Activated CD4-positive, alpha-beta T cell treated with anti-CD3 and anti-CD28 coated beads, Interleukin-2, amount 50 U/mL, for 1 hour (primary cell): ENCODE data around the gene MIEN1.
A peak's percentile ranks its signal among the peaks of the same experiment; 100 is the strongest.

Experiments
- DNase-seq: peaks from one replicate; pipeline ENCODE4 v3.0.0-alpha.2; 2020

MIEN1 gene

GRCh38 chr17:39696731-39697130, 33.6 kb downstream of the MIEN1 start:
- no peak for DNase-seq

GRCh38 chr17:39695089-39695474, 35.2 kb downstream of the MIEN1 start:
- DNase-seq, result no peak

- no peak for DNase-seq
Observed at GRCh38 chr17:39694593-39694992, 35.7 kb downstream of the MIEN1 start.

GRCh38 chr17:39688945-39689344, 41.4 kb downstream of the MIEN1 start:
- DNase-seq, result no peak

- DNase-seq, result no peak
Observed at GRCh38 chr17:39688475-39688835, 41.9 kb downstream of the MIEN1 start.

- DNase-seq, result peak; percentile 76
Observed at GRCh38 chr17:39687546-39688474, 42.5 kb downstream of the MIEN1 start, which contains the start of gene PGAP3. Gene PGAP3, minus strand, starts transcription at chr17:39688057. Its CDS starts 43 bp downstream, at chr17:39688014.

GRCh38 chr17:39687101-39687545, 43.2 kb downstream of the MIEN1 start:
- no peak for DNase-seq

- DNase-seq, result no peak
Observed at GRCh38 chr17:39684369-39685192, 45.8 kb downstream of the MIEN1 start.

GRCh38 chr17:39683295-39683939, 46.9 kb downstream of the MIEN1 start:
- DNase-seq, result no peak

- DNase-seq, result no peak
Observed at GRCh38 chr17:39679521-39680192, 50.7 kb downstream of the MIEN1 start.
